Dedifferentiated amniotic fluid mesenchymal stem cell (primary cell): Measurements from ENCODE around the gene EIF5AL1.
"Not testable (repeated sequence)": the region's sequence is repeated elsewhere in the genome, so short reads cannot be mapped to it uniquely, and the experiment has no call there.

Source experiments
- DNase-seq: peaks from one replicate; pipeline ENCODE4 v3.0.0-alpha.2; 2016; ENCODE audit errors: extremely low spot score

Gene EIF5AL1

DNA sequence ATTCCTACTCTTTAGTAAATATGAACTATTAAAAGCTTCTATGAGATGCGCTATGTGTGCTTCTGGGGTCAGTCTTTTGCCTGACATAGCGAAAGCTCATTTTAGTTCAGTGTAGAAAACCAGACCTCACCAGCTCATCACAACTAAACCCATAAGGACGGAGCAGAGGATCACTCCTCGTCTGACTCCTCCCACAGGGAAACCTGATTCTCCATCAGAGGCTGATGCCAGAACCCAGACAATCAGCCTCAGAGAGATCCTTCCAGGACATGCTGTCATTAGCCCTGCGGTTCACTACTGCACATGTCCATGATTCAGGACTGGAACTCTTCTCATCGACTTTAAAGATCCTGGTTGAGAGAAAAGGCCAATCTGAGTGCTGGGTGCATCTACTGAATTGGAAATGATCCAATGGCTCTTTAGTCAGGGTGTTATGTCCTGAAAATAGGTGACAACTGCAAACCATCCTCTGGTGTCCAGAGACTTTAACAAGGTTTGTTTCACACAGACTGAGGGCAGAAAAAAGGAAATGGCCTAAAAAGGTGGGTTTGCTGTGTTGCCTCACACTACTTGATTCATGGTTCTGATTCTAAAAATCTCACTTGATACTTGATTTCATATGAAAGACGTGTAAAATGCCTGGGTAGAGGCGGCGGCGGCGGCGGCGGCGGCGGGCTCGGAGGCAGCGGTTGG is at the start of gene EIF5AL1:
EIF5AL1 (plus strand) TSS at position 643 of the 693 bp plus-strand sequence. CDS start 117 bp downstream, outside the sequence.
- DNase-seq = not testable (repeated sequence)

DNA sequence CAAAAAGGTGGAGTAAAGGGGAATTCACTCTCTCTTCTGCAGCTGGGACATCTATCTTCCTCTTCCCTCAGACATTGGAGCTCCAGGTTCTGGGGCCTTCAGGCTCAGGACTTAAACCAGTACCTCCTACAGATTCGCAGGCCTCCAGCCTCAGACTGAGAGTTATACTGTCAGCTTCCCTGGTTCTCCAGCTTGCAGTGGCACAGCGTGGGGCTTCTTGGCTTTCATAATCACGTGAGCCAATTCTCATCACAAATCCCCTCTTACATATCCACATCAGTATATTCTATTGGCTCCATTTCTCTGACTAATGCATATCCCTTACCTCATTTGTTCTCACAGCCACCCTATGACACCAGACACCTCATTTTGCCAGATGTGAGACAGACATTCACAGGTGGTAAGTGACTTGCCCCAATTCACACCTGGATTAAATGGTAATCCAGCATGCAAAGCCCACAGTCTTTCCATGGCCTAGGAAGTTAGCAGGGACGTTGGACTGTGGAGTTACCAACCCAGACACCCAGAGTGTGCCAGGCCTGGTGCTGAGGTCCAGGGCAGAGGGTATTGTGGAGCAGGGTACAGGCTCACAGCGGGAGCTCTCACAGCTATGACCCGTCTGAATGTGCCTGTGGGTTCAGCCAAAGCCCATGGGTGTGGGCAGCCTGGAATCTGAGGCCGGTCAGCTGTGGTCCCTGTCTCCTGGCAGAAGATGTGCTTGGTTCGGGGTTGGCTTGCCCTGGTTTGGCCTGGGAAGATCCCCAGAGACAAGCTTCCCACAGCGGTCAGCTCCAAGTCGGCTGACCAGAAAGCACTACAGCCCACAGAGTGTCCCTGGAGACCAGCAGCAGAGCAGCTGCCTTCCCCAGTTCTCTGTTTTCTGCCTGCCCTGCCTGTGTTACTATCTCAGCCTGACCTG is 48.5 kb upstream of the EIF5AL1 start:
- no peak for DNase-seq

DNA sequence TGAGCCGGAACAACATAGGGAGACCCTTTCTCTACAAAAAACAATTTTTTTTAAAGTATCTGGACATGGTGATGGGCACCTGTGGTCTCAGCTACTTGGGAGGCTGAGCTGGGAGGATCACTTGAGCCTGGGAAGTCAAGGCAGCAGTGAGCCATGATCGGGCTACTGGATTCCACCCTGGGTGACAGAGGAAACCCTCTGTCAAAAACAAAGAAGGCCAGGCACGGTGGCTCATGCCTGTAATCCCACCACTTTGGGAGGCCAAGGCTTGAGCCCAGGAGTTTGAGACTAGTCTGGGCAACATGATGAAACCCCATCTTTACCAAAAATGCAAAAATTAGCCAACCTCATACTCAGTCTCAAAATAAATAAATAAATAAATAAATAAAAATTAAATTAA is 47.0 kb upstream of the EIF5AL1 start:
- no peak for DNase-seq

DNA sequence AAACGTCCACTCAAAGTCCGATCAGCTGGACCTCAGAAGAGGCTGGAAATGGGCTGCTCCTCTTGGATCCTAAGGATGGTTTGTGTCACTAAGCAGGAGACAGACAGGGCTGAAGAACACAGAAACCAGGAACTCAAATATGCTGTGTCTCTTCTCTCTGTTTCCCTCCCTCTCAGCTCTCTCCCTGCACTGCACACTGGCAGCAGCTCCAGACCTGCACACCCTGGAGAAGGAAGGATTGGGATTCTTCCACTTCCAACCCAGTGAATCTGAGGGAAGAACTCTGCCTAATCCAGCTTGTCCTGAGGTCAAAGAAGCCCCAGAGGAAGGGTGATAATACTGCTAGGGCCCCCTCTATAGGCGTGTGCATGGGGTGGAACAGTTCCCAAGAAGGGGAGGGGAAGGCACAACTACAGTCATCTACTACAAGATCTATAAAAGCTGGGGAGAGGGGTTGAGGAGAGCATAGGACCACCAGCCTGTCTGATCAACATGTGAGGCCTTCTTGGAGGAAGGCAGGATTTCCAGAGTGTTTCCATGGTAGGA is 44.2 kb upstream of the EIF5AL1 start:
- DNase-seq = no peak

DNA sequence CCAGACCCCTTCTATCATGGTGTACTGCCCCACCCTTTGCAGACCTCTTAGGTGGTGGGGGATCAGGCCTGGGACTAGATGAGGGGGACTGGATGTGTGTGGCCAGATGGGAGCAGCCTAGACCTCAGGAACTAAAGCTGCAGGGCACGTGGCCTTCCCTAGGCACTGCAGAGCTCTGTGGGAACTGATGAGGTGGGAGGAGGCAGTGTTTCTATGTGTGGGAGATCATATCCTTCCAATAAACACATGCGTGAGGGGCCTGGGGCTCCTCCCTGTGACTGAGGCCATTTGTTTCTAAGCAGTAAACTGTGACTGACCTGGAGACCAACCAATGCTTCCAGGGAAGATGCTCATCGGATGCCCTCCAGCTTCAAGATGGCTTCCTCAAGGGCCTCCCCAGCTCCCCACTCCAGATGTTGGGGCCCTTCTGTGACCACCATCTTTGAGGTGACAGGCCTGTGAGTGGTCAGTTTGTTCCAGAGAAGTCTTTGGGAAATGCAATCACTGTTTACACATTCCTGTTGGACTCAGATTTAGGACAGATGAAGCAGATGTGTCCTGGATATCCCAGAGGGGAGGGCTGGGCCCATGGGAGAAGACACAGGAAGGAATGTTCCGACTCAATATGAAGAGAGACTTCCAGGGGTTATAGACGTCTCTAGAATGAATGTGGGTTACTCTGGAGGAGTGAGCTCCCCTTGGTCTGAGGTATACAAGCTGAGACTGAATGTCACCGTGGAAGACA is 43.3 kb upstream of the EIF5AL1 start:
- DNase-seq = no peak

DNA sequence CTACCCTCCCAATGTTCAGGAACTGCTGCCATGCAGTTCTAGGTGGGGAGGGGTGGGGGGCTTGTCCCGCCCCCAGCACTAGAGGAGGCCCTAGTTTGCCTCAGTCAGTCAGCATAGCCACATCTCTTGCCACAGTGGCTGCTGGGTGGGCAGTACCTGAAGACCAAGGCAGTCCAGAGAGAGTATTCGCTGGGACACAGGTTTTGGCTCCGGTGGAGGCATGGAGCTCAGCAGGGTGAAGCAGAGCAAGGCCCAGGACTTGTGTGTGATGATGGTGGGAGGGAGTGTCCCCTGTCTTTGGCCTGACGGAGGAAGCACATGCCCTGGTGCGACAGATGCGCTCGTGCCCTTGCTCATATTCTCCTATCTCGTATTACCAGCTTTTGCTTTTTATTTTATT is 42.2 kb upstream of the EIF5AL1 start:
- no peak for DNase-seq

DNA sequence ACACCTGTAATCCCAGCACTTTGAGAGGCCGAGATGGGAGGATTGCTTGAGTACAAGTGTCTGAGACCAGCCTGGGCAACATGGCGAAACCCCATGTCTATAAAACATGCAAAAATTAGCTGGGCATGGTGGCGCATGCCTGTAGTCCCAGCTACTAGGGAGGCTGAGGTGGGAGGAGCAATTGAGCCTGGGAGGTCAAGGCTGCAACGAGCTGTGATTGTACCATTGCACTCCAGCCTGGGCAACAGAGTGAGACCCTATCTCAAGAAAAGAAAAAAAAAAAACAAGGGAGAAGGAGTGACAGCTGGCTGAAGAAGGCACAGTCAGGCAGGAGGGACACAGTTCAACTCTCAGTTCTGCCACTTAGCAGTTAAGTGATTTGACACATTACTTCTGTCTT is 40.6 kb upstream of the EIF5AL1 start:
- DNase-seq = no peak

DNA sequence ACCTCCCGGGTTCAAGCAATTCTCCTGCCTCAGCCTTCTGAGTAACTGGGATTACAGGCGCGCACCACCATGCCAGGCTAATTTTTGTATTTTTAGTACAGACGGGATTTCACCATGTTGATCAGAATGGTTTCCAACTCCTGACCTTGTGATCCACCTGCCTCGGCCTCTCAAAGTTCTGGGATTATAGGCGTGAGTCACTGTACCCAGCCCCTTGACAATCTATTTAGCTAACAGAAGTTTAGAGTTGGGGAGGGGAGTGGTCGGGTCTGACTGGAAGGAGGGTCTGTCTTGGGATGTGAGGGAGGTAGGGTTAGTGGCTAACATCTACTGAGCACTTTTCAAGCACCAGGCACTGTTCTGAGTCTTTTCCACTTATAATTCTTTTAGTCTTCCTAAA is 39.9 kb upstream of the EIF5AL1 start:
- no peak for DNase-seq

DNA sequence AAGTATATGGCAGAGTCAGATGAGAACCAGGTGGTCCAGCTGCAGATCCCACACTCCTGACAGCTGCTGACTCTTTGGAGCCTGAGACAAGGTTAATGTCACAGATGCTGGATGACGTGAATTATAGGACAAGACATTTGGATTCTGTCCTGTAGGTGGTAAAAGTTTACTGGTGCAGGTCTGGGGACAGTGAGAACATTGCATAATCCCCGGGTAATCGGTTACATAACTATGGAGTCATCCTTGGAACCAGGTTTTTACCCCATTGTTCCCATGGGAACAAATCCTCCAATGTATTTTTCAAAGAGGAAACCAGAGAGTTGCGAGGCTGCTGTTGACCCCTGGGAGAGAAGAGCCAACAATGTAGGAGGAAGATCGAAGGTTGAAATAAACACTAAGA is 39.4 kb upstream of the EIF5AL1 start:
- no peak for DNase-seq

DNA sequence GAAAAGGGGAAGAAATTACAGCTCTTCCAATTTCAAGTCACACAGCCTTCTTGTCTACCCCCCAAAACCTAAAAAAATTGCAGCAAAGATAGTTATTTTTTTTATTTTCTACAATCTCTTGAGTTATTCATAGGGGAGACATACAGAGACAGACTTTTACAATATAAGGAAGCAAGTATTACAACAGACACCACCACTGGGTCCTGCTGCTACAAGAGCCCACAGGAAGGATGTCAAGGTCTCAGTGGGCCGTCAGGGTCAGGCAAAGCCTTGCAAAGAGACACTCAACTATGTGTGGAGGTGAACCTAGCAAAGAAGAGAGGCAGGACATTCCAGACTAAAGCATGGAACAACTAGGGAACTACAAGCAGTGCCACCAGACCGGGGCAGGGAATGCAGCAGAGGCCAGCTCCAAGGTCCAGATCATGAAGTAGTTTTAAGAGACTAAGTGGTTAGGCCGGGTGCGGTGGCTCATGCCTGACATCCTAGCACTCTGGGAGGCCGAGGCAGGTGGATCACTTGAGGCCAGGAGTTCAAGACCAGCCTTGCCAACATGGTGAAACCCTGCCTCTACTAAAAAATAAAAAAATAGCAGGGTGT is 38.7 kb upstream of the EIF5AL1 start:
- DNase-seq = no peak

DNA sequence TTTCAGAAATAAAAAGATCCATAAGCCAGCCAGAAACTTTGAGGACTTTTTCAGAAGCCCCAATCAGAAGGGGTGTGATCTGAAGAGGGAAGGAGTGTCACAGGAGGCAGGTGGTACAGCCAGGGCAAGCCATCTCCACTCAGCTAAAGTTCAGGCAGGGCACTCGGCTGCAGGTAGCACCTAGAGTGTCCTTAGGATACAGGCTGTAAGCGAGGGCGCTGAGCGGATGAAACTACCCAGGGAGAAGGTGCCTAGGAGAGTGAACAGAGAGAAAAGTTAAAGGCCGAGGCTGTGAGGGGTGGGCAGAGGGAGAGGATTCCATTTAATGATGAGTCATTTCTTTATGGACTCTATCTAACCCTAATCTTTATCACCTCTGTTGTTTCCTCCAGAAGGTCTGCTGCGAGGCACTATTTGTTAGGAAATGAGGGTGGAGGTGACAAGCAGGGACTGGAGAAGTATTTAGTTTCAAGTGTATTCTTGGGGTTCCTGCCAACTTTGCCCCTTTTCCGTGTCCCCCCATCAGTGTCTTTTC is 37.1 kb upstream of the EIF5AL1 start:
- no peak for DNase-seq

DNA sequence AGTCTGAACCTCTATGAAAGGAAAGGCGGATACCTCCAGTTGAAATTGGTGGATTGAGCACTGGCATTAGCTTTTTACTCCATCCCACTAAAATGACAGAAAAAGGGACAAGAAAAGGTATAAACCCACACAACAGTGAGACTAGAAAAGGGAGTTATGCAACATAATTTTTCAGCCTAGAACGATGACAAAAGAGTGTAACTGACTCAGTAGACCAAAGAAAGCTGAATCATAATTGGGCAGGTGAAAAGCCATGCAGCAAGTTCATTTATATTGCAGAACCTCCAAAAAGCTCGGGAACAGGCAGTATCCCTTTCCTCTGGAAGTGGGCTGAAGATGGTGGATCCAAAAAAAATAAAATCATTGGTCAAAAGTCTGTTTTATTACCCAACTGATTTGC is 36.5 kb upstream of the EIF5AL1 start:
- DNase-seq = no peak

DNA sequence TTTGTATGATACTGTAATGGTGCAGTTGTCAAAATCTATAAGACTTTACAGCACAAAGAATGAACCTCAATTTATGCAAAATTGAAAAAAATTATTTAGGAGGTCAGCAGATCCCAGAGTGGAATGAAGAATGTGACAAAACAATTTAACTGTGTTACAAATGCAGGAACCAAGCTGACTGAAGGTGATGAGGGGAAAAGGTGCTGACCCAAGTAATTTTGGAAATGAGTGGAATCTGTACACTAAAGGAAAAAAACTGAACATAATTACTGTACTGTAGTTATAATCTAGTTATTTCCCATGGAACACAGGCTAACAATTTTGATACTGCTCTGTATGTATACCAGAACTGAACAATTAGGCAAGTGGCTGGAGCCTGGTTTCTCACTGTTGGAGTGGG is 35.7 kb upstream of the EIF5AL1 start:
- no peak for DNase-seq

DNA sequence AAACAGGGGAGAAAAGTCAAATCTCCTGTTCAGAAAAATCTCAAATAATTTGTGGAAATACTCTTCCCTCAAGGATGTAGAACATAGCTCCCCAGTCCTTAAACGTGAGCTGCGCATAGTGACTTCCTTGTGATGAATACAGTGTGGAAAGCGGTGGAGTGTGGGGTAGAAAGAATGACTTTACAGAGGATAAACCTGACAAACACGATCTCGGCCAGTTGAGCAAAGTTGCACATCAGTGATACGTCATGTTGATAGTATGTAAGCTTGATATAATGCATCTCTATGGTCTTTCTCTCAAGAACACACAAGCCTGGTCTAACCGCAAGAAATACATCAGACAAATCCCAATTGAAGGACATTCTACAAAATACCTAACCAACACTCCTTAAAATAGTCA is 34.9 kb upstream of the EIF5AL1 start:
- DNase-seq = no peak

DNA sequence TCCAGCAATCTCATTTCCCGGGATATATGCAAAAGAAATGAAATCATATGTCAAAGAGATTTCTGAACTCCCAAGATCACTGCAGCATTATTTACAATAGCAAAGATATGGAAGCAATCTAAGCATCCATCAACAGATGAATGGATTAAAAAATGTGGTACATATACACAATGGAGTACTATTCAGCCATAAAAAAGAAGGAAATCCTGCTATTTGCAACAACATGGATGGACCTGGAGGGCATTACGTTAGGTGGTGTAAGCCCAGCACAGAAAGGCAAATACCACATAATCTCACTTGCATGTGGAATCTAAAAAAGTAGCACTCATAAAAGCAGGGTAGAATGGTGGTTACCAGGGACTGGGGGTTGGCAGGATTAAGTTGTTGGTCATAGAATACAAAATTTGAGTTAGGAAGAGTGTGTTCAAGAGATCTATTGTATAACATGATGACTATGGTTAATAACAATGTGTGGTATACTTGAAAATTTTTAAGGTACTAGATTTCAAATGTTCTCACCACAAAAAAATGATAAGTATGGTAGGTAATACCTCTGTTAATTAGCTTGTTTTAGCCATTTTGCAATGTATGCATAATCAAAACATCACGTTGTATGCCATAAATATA is 32.9 kb upstream of the EIF5AL1 start:
- no peak for DNase-seq

DNA sequence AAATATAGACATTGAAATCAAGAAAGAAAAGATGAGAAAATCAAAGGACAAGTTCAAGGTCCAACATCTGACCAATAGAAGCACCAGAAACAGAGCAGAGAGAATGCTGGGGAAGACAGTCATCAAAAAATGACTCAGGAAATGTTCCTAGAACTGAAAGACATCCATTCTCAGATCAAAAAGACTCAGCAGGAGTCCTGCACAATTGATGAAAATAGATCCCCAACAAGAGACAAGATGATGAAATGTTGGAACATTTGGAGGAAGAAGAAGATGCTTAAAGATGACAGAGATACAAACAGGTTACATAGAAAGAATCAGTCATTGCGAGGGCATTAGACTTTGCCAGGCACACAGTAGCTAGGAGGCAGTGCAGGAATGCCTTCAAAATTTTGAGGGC is 30.0 kb upstream of the EIF5AL1 start:
- DNase-seq = no peak

DNA sequence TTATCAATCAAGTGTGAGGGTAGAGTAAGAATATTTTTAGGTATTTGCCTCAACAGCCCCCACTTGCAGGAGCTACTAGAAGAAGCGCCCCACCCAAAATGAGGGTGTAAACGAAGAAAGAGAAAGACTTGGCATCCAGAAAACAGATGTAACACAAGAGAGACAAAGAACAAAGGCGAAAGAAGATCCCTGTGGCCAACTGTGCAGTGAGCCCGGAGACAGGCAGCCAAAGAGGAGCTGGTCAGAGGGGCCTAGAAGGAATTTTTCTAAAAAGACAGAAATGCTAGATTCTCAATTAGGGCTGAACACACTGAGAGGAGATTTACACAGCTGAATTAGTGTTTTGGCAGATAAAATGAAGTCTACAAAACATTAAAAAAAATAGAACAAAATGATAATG is 29.6 kb upstream of the EIF5AL1 start:
- DNase-seq = no peak

DNA sequence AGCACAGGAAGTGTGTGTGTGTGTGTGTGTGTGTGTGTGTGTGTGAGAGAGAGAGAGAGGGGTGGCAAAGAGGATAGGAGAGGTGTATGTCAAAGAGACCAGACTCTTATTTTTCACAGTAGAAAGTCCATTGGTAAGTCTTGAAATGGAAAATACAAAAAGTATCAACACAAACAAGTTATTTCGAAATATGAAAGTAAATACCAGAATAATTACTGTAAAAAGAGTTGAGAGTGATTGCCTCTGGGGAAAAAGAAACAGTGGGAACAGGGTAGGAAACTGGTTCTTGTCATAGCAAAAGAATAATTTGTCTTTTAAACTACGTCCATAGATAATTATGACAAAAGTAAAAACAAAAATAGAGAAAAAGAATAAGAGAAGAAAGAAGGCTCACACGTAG is 29.0 kb upstream of the EIF5AL1 start:
- DNase-seq = peak; percentile 23

DNA sequence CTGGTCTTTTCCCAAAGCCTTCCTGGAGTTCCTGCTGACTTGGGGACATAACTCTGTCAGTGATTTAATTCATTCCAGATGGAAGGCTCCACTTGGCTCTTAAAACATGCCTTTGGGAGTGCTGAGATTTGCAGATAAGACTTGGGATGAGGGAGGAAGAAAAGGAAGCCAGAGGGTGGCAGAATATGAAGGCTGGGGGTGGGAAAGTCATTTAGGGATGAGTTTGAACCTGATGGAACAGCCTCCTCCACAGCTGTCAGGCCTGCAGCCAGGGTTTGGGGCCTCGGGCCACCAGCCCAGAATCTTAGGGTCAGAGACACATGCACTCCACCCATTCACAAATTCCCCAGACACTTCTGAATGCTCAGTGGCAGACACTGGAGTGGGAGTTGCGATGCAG is 28.4 kb upstream of the EIF5AL1 start:
- DNase-seq = peak; percentile 76

DNA sequence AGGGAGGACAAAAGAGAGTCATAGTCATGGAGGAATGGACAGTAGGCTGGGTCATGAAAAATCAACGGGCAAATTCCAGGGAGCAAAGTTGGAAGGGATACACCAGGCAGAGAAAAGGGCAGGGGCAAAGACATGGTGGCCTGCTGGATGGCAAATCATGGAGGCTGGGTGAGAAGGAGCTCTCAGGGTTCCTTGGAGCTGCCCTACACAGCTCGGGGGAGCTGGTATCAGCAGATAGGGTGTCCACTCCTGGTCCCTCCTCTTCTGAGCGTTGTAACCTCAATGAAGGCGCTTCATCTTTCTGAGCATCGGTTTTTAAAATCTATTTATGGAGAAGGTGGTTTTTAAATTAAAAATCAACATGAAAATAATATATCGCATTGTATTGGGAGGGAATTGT is 27.9 kb upstream of the EIF5AL1 start:
- no peak for DNase-seq
